ENCODE results near the gene AUNIP.

The AUNIP gene

GRCh38 chr1:25826571-25826970 lies 32.7 kb downstream of the AUNIP start:
- Histone ChIP-seq H3K27ac (no peak overlapping the region), H3K36me3 (peaks cover 74 to 86% (median 82%) of the 10 kb centered on the region in 11 experiments), H4K20me1 (peaks cover 3 to 54% (median 27%) of the 10 kb centered on the region in 11 experiments; a peak in 17 of 22 replicates), H3K4me3 (no peak overlapping the region), H3K4me1 (peaks cover 11 to 25% (median 15%) of the 10 kb centered on the region in 10 experiments), H3K27me3 (no peaks in the 10 kb centered on the region), H3K9me3 (replicated peaks in 1 of 11) (no peaks in the 10 kb centered on the region), H3K9ac (no peak overlapping the region), H3K4me2 (no peak overlapping the region)
- TF ChIP-seq Cebpa-rat (IDR thresholded peaks at IDR 0.05), result no peak

GRCh38 chr1:25825605-25826004 lies 33.7 kb downstream of the AUNIP start:
- no peaks in the 10 kb centered on the region for H3K27me3 ChIP-seq
- H3K27ac ChIP-seq, result no peak overlapping the region
- H3K9me3 ChIP-seq (replicated peaks in 1 of 11), result no peaks in the 10 kb centered on the region
- no peak for TF ChIP-seq Cebpa-rat (IDR thresholded peaks at IDR 0.05)
- peaks cover 11 to 55% (median 34%) of the 10 kb centered on the region in 11 experiments; a peak in 17 of 22 replicates for H4K20me1 ChIP-seq
- no peak overlapping the region for H3K4me3 ChIP-seq
- H3K9ac ChIP-seq, result 0 out of 22 replicates have a peak overlapping the region, but pooled peaks of 1 of the 11 experiments have one; percentile 6
- H3K4me2 ChIP-seq, result no peak overlapping the region
- H3K4me1 ChIP-seq, result peaks cover 15 to 23% (median 17%) of the 10 kb centered on the region in 10 experiments
- H3K36me3 ChIP-seq, result peaks cover 64 to 76% (median 73%) of the 10 kb centered on the region in 11 experiments

- Histone ChIP-seq H3K4me3 (peak overlapping the region; percentile 82 to 98 (median 90)), H3K36me3 (peaks cover 25 to 37% (median 33%) of the 10 kb centered on the region in 11 experiments), H3K4me2 (peak overlapping the region; percentile 88 to 99 (median 94)), H4K20me1 (peaks cover 11 to 48% (median 34%) of the 10 kb centered on the region in 11 experiments; a peak in 17 of 22 replicates), H3K27me3 (no peaks in the 10 kb centered on the region), H3K9me3 (replicated peaks in 1 of 11) (no peaks in the 10 kb centered on the region), H3K9ac (peak overlapping the region; percentile 86 to 97 (median 93); a peak in 20 of 22 replicates), H3K27ac (peak overlapping the region in 4 of 11 experiments; percentile 91 to 92 (median 92); a peak in 7 of 22 replicates), H3K4me1 (peaks cover 34 to 45% (median 38%) of the 10 kb centered on the region in 10 experiments)
- TF ChIP-seq Cebpa-rat (IDR thresholded peaks at IDR 0.05), result no peak
Observed at GRCh38 chr1:25821630-25822091, 37.6 kb downstream of the AUNIP start.

- Histone ChIP-seq H3K27ac (peak overlapping the region; percentile 28 to 92 (median 87); a peak in 21 of 22 replicates), H3K9me3 (replicated peaks in 1 of 11) (no peaks in the 10 kb centered on the region), H3K4me3 (peak overlapping the region; percentile 82 to 98 (median 90)), H4K20me1 (peaks cover 10 to 51% (median 32%) of the 10 kb centered on the region in 11 experiments; a peak in 16 of 22 replicates), H3K9ac (peak overlapping the region; percentile 86 to 97 (median 93)), H3K4me1 (peaks cover 34 to 45% (median 38%) of the 10 kb centered on the region in 10 experiments), H3K4me2 (peak overlapping the region; percentile 88 to 99 (median 94)), H3K36me3 (peaks cover 19 to 35% (median 31%) of the 10 kb centered on the region in 11 experiments), H3K27me3 (no peaks in the 10 kb centered on the region)
- TF ChIP-seq Cebpa-rat (IDR thresholded peaks at IDR 0.05), result no peak
Observed at GRCh38 chr1:25821112-25821476, 38.2 kb downstream of the AUNIP start.

GRCh38 chr1:25820247-25821111 lies 38.8 kb downstream of the AUNIP start:
- no peaks in the 10 kb centered on the region for H3K27me3 ChIP-seq
- H3K4me2 ChIP-seq, result peak overlapping the region; percentile 88 to 99 (median 94)
- H4K20me1 ChIP-seq, result peaks cover 6 to 51% (median 31%) of the 10 kb centered on the region in 11 experiments; a peak in 16 of 22 replicates
- H3K9ac ChIP-seq, result peak overlapping the region; percentile 86 to 97 (median 93)
- TF ChIP-seq Cebpa-rat (IDR thresholded peaks at IDR 0.05), result no peak
- H3K27ac ChIP-seq, result peak overlapping the region; percentile 73 to 92 (median 87)
- no peaks in the 10 kb centered on the region for H3K9me3 ChIP-seq (replicated peaks in 1 of 11)
- H3K4me1 ChIP-seq, result peaks cover 34 to 45% (median 38%) of the 10 kb centered on the region in 10 experiments
- peaks cover 17 to 35% (median 31%) of the 10 kb centered on the region in 11 experiments; a peak in 20 of 22 replicates for H3K36me3 ChIP-seq
- peak overlapping the region; percentile 82 to 98 (median 90) for H3K4me3 ChIP-seq

GRCh38 chr1:25819491-25820246 lies 39.6 kb downstream of the AUNIP start, which contains the start of gene MTFR1L:
TSS of gene MTFR1L (plus strand) at chr1:25819954. CDS start at chr1:25823105, 3,151 bp downstream.
- Histone ChIP-seq H3K9me3 (replicated peaks in 1 of 11) (no peaks in the 10 kb centered on the region), H3K4me3 (peak within 1 kb of the TSS; percentile 82 to 98 (median 90)), H3K9ac (peak within 1 kb of the TSS; percentile 86 to 97 (median 93)), H3K4me2 (peak within 1 kb of the TSS; percentile 88 to 99 (median 94)), H3K36me3 (peaks cover 15 to 39% (median 35%) of the 10 kb centered on the region in 11 experiments; a peak in 20 of 22 replicates), H3K4me1 (peaks cover 34 to 45% (median 38%) of the 10 kb centered on the region in 10 experiments), H4K20me1 (peaks cover 6 to 53% (median 28%) of the 10 kb centered on the region in 11 experiments; a peak in 16 of 22 replicates), H3K27ac (peak within 1 kb of the TSS; percentile 73 to 92 (median 87)), H3K27me3 (no peaks in the 10 kb centered on the region)
- TF ChIP-seq Cebpa-rat (IDR thresholded peaks at IDR 0.05), result no peak

GRCh38 chr1:25818569-25818968 lies 40.7 kb downstream of the AUNIP start:
- H3K27ac ChIP-seq, result peak overlapping the region in 4 of 11 experiments; percentile 5 to 90 (median 52); a peak in 2 of 22 replicates
- H3K9ac ChIP-seq, result peak overlapping the region in 10 of 11 experiments; percentile 14 to 97 (median 90); a peak in 12 of 22 replicates
- TF ChIP-seq Cebpa-rat (IDR thresholded peaks at IDR 0.05), result no peak
- H3K4me1 ChIP-seq, result peaks cover 34 to 52% (median 44%) of the 10 kb centered on the region in 10 experiments
- H3K9me3 ChIP-seq (replicated peaks in 1 of 11), result no peaks in the 10 kb centered on the region
- H3K4me2 ChIP-seq, result peak overlapping the region; percentile 88 to 99 (median 94)
- H3K36me3 ChIP-seq, result peaks cover 5 to 39% (median 35%) of the 10 kb centered on the region in 11 experiments; a peak in 20 of 22 replicates
- H3K4me3 ChIP-seq, result peak overlapping the region in 3 of 10 experiments; percentile 84 to 98 (median 96); a peak in 5 of 20 replicates
- H3K27me3 ChIP-seq, result no peaks in the 10 kb centered on the region
- peaks cover 6 to 42% (median 24%) of the 10 kb centered on the region in 11 experiments; a peak in 16 of 22 replicates for H4K20me1 ChIP-seq

Measured in BLaER1 treated with 17β-estradiol and CSF1 and Interleukin-3, amounts not matched to agents 10 nM and 100 nM (cell line).